Endothelial cell of umbilical vein (primary cell): Measurements from ENCODE around the gene PLEKHA8. TPM values are rescaled to one million over a fixed set of nuclear protein-coding genes. Genes with fewer than 3 reads are reported as not detected.

Experiments
- BruUV-seq: library from RNA; stranded (reverse); fragments of 400-500 nt; replicated peaks from 2 replicates; lab custom pipeline; 2021; lab: Mats Ljungman, UMichigan
- CTCF ChIA-PET: fragments of 300-600, 350-600 bp; sonication (Branson Sonifier 250); formaldehyde crosslinking; loops from one replicate; lab custom pipeline; 2021; ENCODE audit warnings: antibody characterized with exemption, inconsistent platforms; lab: Charles Lee
- POLR2A ChIA-PET: fragments of 300-600, 350-600 bp; sonication (Branson Sonifier 250); formaldehyde crosslinking; loops from one replicate; lab custom pipeline; 2021; ENCODE audit warnings: antibody characterized with exemption, inconsistent platforms; lab: Charles Lee
- DNase-seq: peaks from one replicate; pipeline ENCODE4 v3.0.0-alpha.2; 2011; ENCODE audit warnings: low read depth, low spot score
- FAIRE-seq: peaks from 2 replicates; lab custom pipeline; 2011; peaks lifted over from hg19 to GRCh38; lab: Jason Lieb, UNC
- H2AFZ ChIP-seq: 2 replicates; pipeline ENCODE4 v1.6.0; 2012; ENCODE audit warnings: low read depth, low read length, control low read depth, inconsistent platforms
- H3K27ac ChIP-seq: 2 replicates; pipeline ENCODE4 v1.5.1; 2011; ENCODE audit warnings: low read depth, mild to moderate bottlenecking, control low read depth, low read length, moderate library complexity; ENCODE audit not compliant: insufficient read depth
- H3K27me3 ChIP-seq, 2 experiments: 2 replicates each; pipeline versions ENCODE4 v1.6.0 to v1.6.1; 2011; ENCODE audit warnings: low read length in 2 of 2, mixed read lengths in 1 of 2; ENCODE audit not compliant: control insufficient read depth in 2 of 2, insufficient read depth in 2 of 2
- H3K36me3 ChIP-seq, 2 experiments: 2 replicates in 1 of 2; 3 replicates in 1 of 2; pipeline ENCODE4 v1.5.1; 2011; ENCODE audit warnings: low read length in 2 of 2, mild to moderate bottlenecking in 1 of 2, moderate library complexity in 1 of 2; ENCODE audit not compliant: control insufficient read depth in 2 of 2, insufficient read depth in 2 of 2; ENCODE audit errors: extremely low read depth in 1 of 2
- H3K4me1 ChIP-seq: 3 replicates; pipeline ENCODE4 v1.5.1; 2011; ENCODE audit warnings: mild to moderate bottlenecking, low read length; ENCODE audit not compliant: control insufficient read depth, insufficient read depth; ENCODE audit errors: extremely low read depth
- H3K4me2 ChIP-seq: 2 replicates; pipeline ENCODE4 v1.6.1; 2011; ENCODE audit warnings: low read length, control low read depth, mixed read lengths; ENCODE audit not compliant: insufficient read depth
- H3K4me3 ChIP-seq, 3 experiments: fragments of 200-600 bp in 1 of 3; sonication (generic), shearing (Covaris generic) in 1 of 3; replicated peaks in 1 of 3; 2 replicates each; pipeline ENCODE4 v1.5.1; 2011 to 2016; ENCODE audit warnings: control low read depth in 3 of 3, low read length in 3 of 3, mild to moderate bottlenecking in 2 of 3, inconsistent platforms in 1 of 3, low read depth in 1 of 3, moderate library complexity in 1 of 3; ENCODE audit not compliant: insufficient read depth in 1 of 3
- H3K79me2 ChIP-seq: 2 replicates; pipeline ENCODE4 v1.6.0; 2012; ENCODE audit warnings: low read length, inconsistent platforms; ENCODE audit not compliant: control insufficient read depth, insufficient read depth
- H3K9ac ChIP-seq: replicated peaks from 2 replicates; pipeline ENCODE3; 2011; ENCODE audit warnings: low read length, control low read depth; ENCODE audit not compliant: insufficient read depth; ENCODE audit errors: extremely low read depth
- H3K9me1 ChIP-seq: replicated peaks from 3 replicates; pipeline ENCODE4 v1.6.0; 2011; ENCODE audit warnings: mild to moderate bottlenecking, low read length; ENCODE audit not compliant: control insufficient read depth, insufficient read depth; ENCODE audit errors: extremely low read depth
- H3K9me3 ChIP-seq: replicated peaks from 2 replicates; pipeline ENCODE4 v1.5.1; 2012; ENCODE audit warnings: low read length, inconsistent platforms; ENCODE audit not compliant: control insufficient read depth, insufficient read depth
- H4K20me1 ChIP-seq: replicated peaks from 2 replicates; pipeline ENCODE3; 2011; ENCODE audit warnings: mild to moderate bottlenecking, low read length; ENCODE audit not compliant: control insufficient read depth, insufficient read depth; ENCODE audit errors: extremely low read depth
- CTCF ChIP-seq, 2 donors: IDR thresholded peaks; 1 replicate in 1 of 2; 2 replicates in 1 of 2; pipeline ENCODE4 v1.5.1; 2011; ENCODE audit warnings: low read length in 2 of 2, mild to moderate bottlenecking in 2 of 2, moderate library complexity in 2 of 2, control low read depth in 1 of 2, inconsistent platforms in 1 of 2, low read depth in 1 of 2; ENCODE audit not compliant: insufficient read depth in 1 of 2; ENCODE audit errors: extremely low read depth in 1 of 2
- EZH2 ChIP-seq: IDR thresholded peaks from 2 replicates; pipeline ENCODE4 v1.6.1; 2012; ENCODE audit warnings: borderline replicate concordance, low read depth, mild to moderate bottlenecking, moderate library complexity, low read length, inconsistent platforms; ENCODE audit not compliant: severe bottlenecking
- FOS ChIP-seq: IDR thresholded peaks from 2 replicates; pipeline ENCODE4 v1.6.1; 2011; ENCODE audit warnings: mild to moderate bottlenecking, low read length, moderate library complexity, borderline replicate concordance; ENCODE audit not compliant: insufficient read depth
- GATA2 ChIP-seq: IDR thresholded peaks from 2 replicates; pipeline ENCODE4 v1.7.0; 2011; ENCODE audit warnings: low read depth, mild to moderate bottlenecking, moderate library complexity, mixed read lengths, low read length; ENCODE audit not compliant: insufficient read length, insufficient read depth
- JUN ChIP-seq: IDR thresholded peaks from 2 replicates; pipeline ENCODE4 v1.6.1; 2011; ENCODE audit warnings: borderline replicate concordance, low read depth; ENCODE audit not compliant: insufficient read length, insufficient read depth
- MYC ChIP-seq: IDR thresholded peaks from one replicate; pipeline ENCODE4 v1.6.1; 2011; ENCODE audit warnings: mild to moderate bottlenecking, low read depth, low read length
- POLR2A ChIP-seq: IDR thresholded peaks from 2 replicates; pipeline ENCODE4 v1.6.1; 2012; ENCODE audit warnings: low read depth, mild to moderate bottlenecking, control low read depth, low read length
- POLR2AphosphoS5 ChIP-seq: IDR thresholded peaks from 2 replicates; pipeline ENCODE4 v1.6.1; 2012; ENCODE audit warnings: low read depth, mild to moderate bottlenecking, control low read depth, low read length, moderate library complexity; ENCODE audit not compliant: insufficient read depth
- dilution Hi-C: fragments of 300-500 bp; cut with MboI; formaldehyde crosslinking; loops from one replicate; pipeline ENCODE4 v1.15.0; 2019; ENCODE audit warnings: low sequenced_read_pairs; ENCODE audit not compliant: extremely low pct_ligation_motif_present
- intact Hi-C: fragments of 100-400 bp; cut with micrococcal nuclease; formaldehyde crosslinking; loops from one replicate; pipeline ENCODE4 v1.10.0; 2022
- polyA plus RNA-seq, 4 experiments: library from polyadenylated mRNA; depleted of rRNA in 3 of 4; stranded (reverse) in 3 of 4; unstranded in 1 of 4; fragments of >200 nt; gene quantifications; 2 replicates each; pipeline versions ENCODE4 v1.2.1 to v1.2.3, GENCODE V29; 2011 to 2012; ENCODE audit warnings: missing spikeins in 1 of 4
- total RNA-seq: library from RNA; stranded (reverse); gene quantifications from 2 replicates; pipeline ENCODE4 v1.2.3, GENCODE V29; 2021
- TF ChIP-seq, protein P1 (sequence below): IDR thresholded peaks from 2 replicates; pipeline ENCODE4 v1.6.1; 2011; ENCODE audit not compliant: insufficient read depth, insufficient read length

Gene PLEKHA8
- total and polyA plus RNA-seq, 2 donors (not counting 3 experiments of a cell fraction or from before 2014, with no cell fraction given) = 4.5 to 19.8 TPM

GRCh38 chr7:30053068-30053467 is 24.9 kb downstream of the PLEKHA8 start:
- Histone ChIP-seq H3K4me3 (no peak overlapping the region), H4K20me1 (no peaks in the 10 kb centered on the region), H3K36me3 (peaks cover 3 to 10% of the 10 kb centered on the region in 2 experiments), H3K27me3 (no peaks in the 10 kb centered on the region), H3K4me2 (no peak overlapping the region), H3K9me3 (no peaks in the 10 kb centered on the region), H2AFZ (no peak overlapping the region), H3K9me1 (no peaks in the 10 kb centered on the region), H3K79me2 (no peaks in the 10 kb centered on the region), H3K4me1 (no peaks in the 10 kb centered on the region), H3K9ac (no peak overlapping the region), H3K27ac (no peak overlapping the region)
- FAIRE-seq (no peak), DNase-seq (no peak)
- intact Hi-C loops (no loop called here), dilution Hi-C loops (no loop called here)
- BruUV-seq = no TSS peak
- CTCF ChIA-PET = interaction anchor here (1.7 kb wide), 1 partner anchor 8 kb away, joined by 4 read pairs; no protein-coding TSS in a partner anchor
- POLR2A ChIA-PET = no interaction called here
- TF ChIP-seq MYC (no peak), POLR2A (no peak), FOS (no peak), GATA2 (no peak), CTCF (IDR thresholded peaks at IDR 0.05; ENCODE audit: extremely low read depth in 1 of 2, insufficient read depth in 1 of 2, low read depth in 1 of 2, low read length in 2 of 2) (no peak), EZH2 (no peak), POLR2AphosphoS5 (no peak), JUN (no peak)
- TF ChIP-seq, protein P1, sequence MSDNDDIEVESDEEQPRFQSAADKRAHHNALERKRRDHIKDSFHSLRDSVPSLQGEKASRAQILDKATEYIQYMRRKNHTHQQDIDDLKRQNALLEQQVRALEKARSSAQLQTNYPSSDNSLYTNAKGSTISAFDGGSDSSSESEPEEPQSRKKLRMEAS = no peak
